B cell (primary cell): ENCODE measurements around the gene KLF11. TPM values are rescaled to one million over a fixed set of nuclear protein-coding genes. Genes with fewer than 3 reads are reported as not detected.

Experiments
- ATAC-seq: fragments of 200-7000 bp; cut with Tn5 transposase; one replicate; pipeline ENCODE4 v1.10.0; 2021; ENCODE audit warnings: low read depth, mild to moderate bottlenecking, moderate number of reproducible peaks, moderate library complexity
- CTCF ChIA-PET: fragments of 350-600 bp; sonication (Branson Sonifier 250); formaldehyde crosslinking; loops from one replicate; lab custom pipeline; 2021; ENCODE audit warnings: antibody characterized with exemption, inconsistent platforms; lab: Charles Lee
- POLR2A ChIA-PET: fragments of 350-600 bp; sonication (Branson Sonifier 250); formaldehyde crosslinking; loops from one replicate; lab custom pipeline; 2021; ENCODE audit warnings: antibody characterized with exemption; lab: Charles Lee
- DNase-seq: peaks from one replicate; pipeline ENCODE4 v3.0.0; 2013
- H2AFZ ChIP-seq: 2 replicates; pipeline ENCODE4 v1.6.1; 2012; ENCODE audit warnings: mild to moderate bottlenecking, low read depth, low read length; ENCODE audit not compliant: insufficient read depth, poor library complexity, severe bottlenecking
- H3K27ac ChIP-seq, 2 donors: 1 replicate in 1 of 2; 2 replicates in 1 of 2; pipeline ENCODE4 v1.5.1; 2012 to 2013; ENCODE audit warnings: low read length in 2 of 2, mild to moderate bottlenecking in 2 of 2, moderate library complexity in 1 of 2
- H3K27me3 ChIP-seq, 4 experiments: fragments of 200-600 bp in 1 of 4; sonication (generic) in 1 of 4; replicated peaks in 1 of 4; 1 replicate in 2 of 4; 2 replicates in 2 of 4; pipeline versions ENCODE4 v1.6.1 to v1.7.0; 2013 to 2016; ENCODE audit warnings: low read length in 3 of 4, mild to moderate bottlenecking in 2 of 4, mixed read lengths in 1 of 4, moderate library complexity in 1 of 4; ENCODE audit not compliant: insufficient read depth in 4 of 4, control insufficient read depth in 3 of 4; ENCODE audit errors: control extremely low read depth in 1 of 4
- H3K36me3 ChIP-seq, 2 experiments: replicated peaks in 1 of 2; 1 replicate in 1 of 2; 2 replicates in 1 of 2; pipeline versions ENCODE4 v1.6.1 to v1.7.1; 2013; ENCODE audit warnings: low read length in 1 of 2; ENCODE audit not compliant: insufficient read depth in 2 of 2, control insufficient read depth in 1 of 2; ENCODE audit errors: control extremely low read depth in 1 of 2, extremely low read depth in 1 of 2
- H3K4me1 ChIP-seq, 2 donors: fragments of 200-600 bp in 1 of 2; sonication (generic) in 1 of 2; 1 replicate in 1 of 2; 2 replicates in 1 of 2; pipeline versions ENCODE4 v1.5.1 to v1.6.1; 2013 to 2017; ENCODE audit warnings: low read length in 2 of 2; ENCODE audit not compliant: control insufficient read depth in 2 of 2, insufficient read depth in 2 of 2
- H3K4me2 ChIP-seq: replicated peaks from 2 replicates; pipeline ENCODE3; 2012; ENCODE audit warnings: mild to moderate bottlenecking, low read depth, low read length; ENCODE audit not compliant: poor library complexity, severe bottlenecking
- H3K4me3 ChIP-seq, 5 experiments: fragments of 200-600 bp in 1 of 5; sonication (generic) in 1 of 5; 1 replicate in 3 of 5; 2 replicates in 2 of 5; pipeline versions ENCODE4 v1.5.1 to v1.7.0; 2011 to 2016; ENCODE audit warnings: low read length in 4 of 5, mild to moderate bottlenecking in 4 of 5, low read depth in 2 of 5, control low read depth in 1 of 5, moderate library complexity in 1 of 5; ENCODE audit not compliant: insufficient read depth in 1 of 5; ENCODE audit errors: control extremely low read depth in 1 of 5, extremely low read depth in 1 of 5
- H3K79me2 ChIP-seq: fragments of 200-600 bp; sonication (generic); one replicate; pipeline ENCODE4 v1.6.0; 2016; ENCODE audit warnings: low read length; ENCODE audit not compliant: control insufficient read depth, insufficient read depth
- H3K9ac ChIP-seq: fragments of 200-600 bp; sonication (generic); 2 replicates; pipeline ENCODE4 v1.6.1; 2017; ENCODE audit warnings: mild to moderate bottlenecking, low read length, moderate library complexity
- H3K9me3 ChIP-seq, 3 donors: one replicate each; pipeline versions ENCODE4 v1.6.1 to v1.7.1; 2013; ENCODE audit warnings: low read length in 2 of 3; ENCODE audit not compliant: control insufficient read depth in 2 of 3, insufficient read depth in 1 of 3; ENCODE audit errors: control extremely low read depth in 1 of 3
- H4K20me1 ChIP-seq: 2 replicates; pipeline ENCODE4 v1.6.0; 2012; ENCODE audit warnings: mild to moderate bottlenecking, low read length; ENCODE audit not compliant: insufficient read depth, control insufficient read depth, poor library complexity, severe bottlenecking
- H3K27ac Mint-ChIP-seq: one replicate; pipeline ENCODE4 v1.8.0; 2021; ENCODE audit warnings: mixed read lengths
- H3K27me3 Mint-ChIP-seq: one replicate; pipeline ENCODE4 v1.8.0; 2021; ENCODE audit warnings: mixed read lengths
- H3K4me1 Mint-ChIP-seq: one replicate; pipeline ENCODE4 v1.8.0; 2021; ENCODE audit warnings: mixed read lengths
- H3K4me3 Mint-ChIP-seq: one replicate; pipeline ENCODE4 v1.8.0; 2021; ENCODE audit warnings: mixed read lengths
- H3K9me3 Mint-ChIP-seq: one replicate; pipeline ENCODE4 v1.8.0; 2022; ENCODE audit warnings: mixed read lengths; ENCODE audit not compliant: insufficient read depth
- CTCF ChIP-seq: fragments of 200-600 bp; IDR thresholded peaks from one replicate; pipeline ENCODE4 v1.8.0; 2022; ENCODE audit warnings: antibody characterized with exemption, mild to moderate bottlenecking
- EZH2 ChIP-seq: IDR thresholded peaks from 2 replicates; pipeline ENCODE4 v1.6.1; 2012; ENCODE audit warnings: borderline replicate concordance, low read depth, mild to moderate bottlenecking, moderate library complexity, low read length; ENCODE audit not compliant: insufficient read depth, poor library complexity, severe bottlenecking
- whole genome bisulfite sequencing: methylation state at CpG from one replicate; pipeline ENCODE4 v1.1.5; 2013; ENCODE audit warnings: missing lambda C conversion rate; ENCODE audit not compliant: insufficient coverage; 5-methylcytosine and 5-hydroxymethylcytosine counted together
- intact Hi-C: fragments of 100-400 bp; cut with micrococcal nuclease; formaldehyde crosslinking; loops from one replicate; pipeline ENCODE4 v1.10.0; 2022
- polyA plus RNA-seq: library from polyadenylated mRNA; depleted of rRNA; stranded (reverse); fragments of >200 nt; gene quantifications from 2 replicates; pipeline ENCODE4 v1.2.3, GENCODE V29; 2012
- total RNA-seq, 2 donors: library from RNA; stranded (reverse); fragments of 120-200 nt in 1 of 2; gene quantifications; 1 replicate in 1 of 2; 2 replicates in 1 of 2; pipeline versions ENCODE4 v1.2.3 to v1.2.4, GENCODE V29; 2013 to 2022

KLF11 gene
- total and polyA plus RNA-seq, 2 donors (not counting 1 experiment from before 2014, with no cell fraction given), result 20.8 to 48.4 TPM

- intact Hi-C loops, result loop anchor here (1.0 to 10.0 kb wide), 4 partner anchors 64 to 1214 kb away; partner anchors contain the start of genes KIDINS220 and SLC66A3
- Histone ChIP-seq H3K27ac (no peak overlapping the region), H3K4me3 (no peak overlapping the region), H4K20me1 (peaks cover 38% of the 10 kb centered on the region), H3K4me1 (peaks cover 3 to 8% of the 10 kb centered on the region in 2 donors), H3K9me3 (peaks cover 0 to 8% (median 0%) of the 10 kb centered on the region in 3 donors), H2AFZ (no peak overlapping the region), H3K36me3 (peaks cover 5 to 59% of the 10 kb centered on the region in 2 experiments), H3K4me2 (no peak overlapping the region), H3K27me3 (no peaks in the 10 kb centered on the region), H3K9ac (no peak overlapping the region), H3K79me2 (peaks cover 11% of the 10 kb centered on the region)
- WGBS, result 82% methylated on average over 8 of the region's 10 CpGs
- DNase-seq (peak; percentile 76), ATAC-seq (no peak)
- POLR2A ChIA-PET, result interaction anchor here (0.6 to 1.7 kb wide), 4 partner anchors 21 to 234 kb away, joined by 3 to 6 read pairs (median 4); no protein-coding TSS in a partner anchor
- Mint-ChIP-seq H3K4me3 (no peak overlapping the region), H3K9me3 (no peaks in the 10 kb centered on the region), H3K27ac (no peak overlapping the region), H3K4me1 (peaks cover 15% of the 10 kb centered on the region), H3K27me3 (no peaks in the 10 kb centered on the region)
- no peak for TF ChIP-seq EZH2
- TF ChIP-seq CTCF, result peak; percentile 81
- CTCF ChIA-PET, result interaction anchor here (0.8 to 12.6 kb wide), 23 partner anchors 9 to 905 kb away, joined by 3 to 319 read pairs (median 7); partner anchors contain the start of gene TAF1B
These were observed 5.3 kb downstream of the KLF11 start for GRCh38 chr2:10048501-10049171.

GRCh38 chr2:10052216-10052615, 8.9 kb downstream of the KLF11 start:
- no peak for TF ChIP-seq CTCF
- no peak for TF ChIP-seq EZH2
- Histone ChIP-seq H3K27me3 (peaks cover 0 to 6% (median 0%) of the 10 kb centered on the region in 4 experiments), H2AFZ (no peak overlapping the region), H3K4me3 (no peak overlapping the region), H3K4me1 (peaks cover 0 to 2% of the 10 kb centered on the region in 2 donors), H3K27ac (no peak overlapping the region), H4K20me1 (peaks cover 36% of the 10 kb centered on the region), H3K79me2 (peaks cover 11% of the 10 kb centered on the region), H3K4me2 (no peak overlapping the region), H3K9me3 (no peaks in the 10 kb centered on the region), H3K9ac (no peak overlapping the region), H3K36me3 (peaks cover 7 to 69% of the 10 kb centered on the region in 2 experiments)
- peaks cover 3% of the 10 kb centered on the region for H3K4me1 Mint-ChIP-seq
- 97% methylated on average over 14 of the region's 16 CpGs for WGBS
- intact Hi-C loops, result no loop called here
- H3K4me3 Mint-ChIP-seq, result no peak overlapping the region
- no peaks in the 10 kb centered on the region for H3K9me3 Mint-ChIP-seq
- DNase-seq (no peak), ATAC-seq (no peak)
- ChIA-PET CTCF (interaction anchor here (0.6 to 12.6 kb wide), 6 partner anchors 20 to 382 kb away, joined by 3 to 319 read pairs (median 6); no protein-coding TSS in a partner anchor), POLR2A (no interaction called here)
- peaks cover 3% of the 10 kb centered on the region for H3K27me3 Mint-ChIP-seq
- H3K27ac Mint-ChIP-seq, result no peak overlapping the region
